GM19468 (cell line): Measurements from ENCODE around the gene BICDL2.

Experiments
- ATAC-seq: cut with Tn5 transposase; IDR thresholded peaks from one replicate; pipeline ENCODE4 v1.9.1; 2021; ENCODE audit warnings: mild to moderate bottlenecking, moderate library complexity, moderate number of reproducible peaks; ENCODE audit not compliant: unreplicated experiment; ENCODE audit errors: extremely low read depth

Gene BICDL2

GRCh38 chr16:2990891-2991290 lies 45.9 kb downstream of the BICDL2 start:
- no peak for ATAC-seq

- ATAC-seq = no peak
Observed at GRCh38 chr16:2988590-2989099, 48.1 kb downstream of the BICDL2 start.

- no peak for ATAC-seq
Observed at GRCh38 chr16:2987833-2988232, 48.9 kb downstream of the BICDL2 start.

GRCh38 chr16:2987286-2987685 lies 49.5 kb downstream of the BICDL2 start:
- no peak for ATAC-seq

- ATAC-seq = no peak
Observed at GRCh38 chr16:2986623-2987188, 50.0 kb downstream of the BICDL2 start.

GRCh38 chr16:2985893-2986355 lies 50.8 kb downstream of the BICDL2 start:
- ATAC-seq = no peak

GRCh38 chr16:2985462-2985861 lies 51.3 kb downstream of the BICDL2 start:
- ATAC-seq = no peak

GRCh38 chr16:2983706-2984136 lies 53.0 kb downstream of the BICDL2 start:
- ATAC-seq = no peak

- no peak for ATAC-seq
Observed at GRCh38 chr16:2982402-2982801, 54.3 kb downstream of the BICDL2 start.

- ATAC-seq = no peak
Observed at GRCh38 chr16:2981899-2982250, 54.9 kb downstream of the BICDL2 start.

- no peak for ATAC-seq
Observed at GRCh38 chr16:2981177-2981898, 55.4 kb downstream of the BICDL2 start.

- peak; percentile 72 for ATAC-seq
Observed at GRCh38 chr16:2980227-2981176, 56.2 kb downstream of the BICDL2 start, which contains the start of gene PKMYT1. Gene PKMYT1, minus strand, starts transcription at chr16:2980446. Its CDS starts 789 bp downstream, at chr16:2979657.

- no peak for ATAC-seq
Observed at GRCh38 chr16:2979669-2980226, 57.0 kb downstream of the BICDL2 start.
